ENCODE results near the gene ERBB2. TPM values are rescaled to one million over a fixed set of nuclear protein-coding genes. Genes with fewer than 3 reads are reported as not detected.

ERBB2 gene
- total RNA-seq, 2 donors from 2014 or later, result 8.2 to 12.1 TPM

DNA sequence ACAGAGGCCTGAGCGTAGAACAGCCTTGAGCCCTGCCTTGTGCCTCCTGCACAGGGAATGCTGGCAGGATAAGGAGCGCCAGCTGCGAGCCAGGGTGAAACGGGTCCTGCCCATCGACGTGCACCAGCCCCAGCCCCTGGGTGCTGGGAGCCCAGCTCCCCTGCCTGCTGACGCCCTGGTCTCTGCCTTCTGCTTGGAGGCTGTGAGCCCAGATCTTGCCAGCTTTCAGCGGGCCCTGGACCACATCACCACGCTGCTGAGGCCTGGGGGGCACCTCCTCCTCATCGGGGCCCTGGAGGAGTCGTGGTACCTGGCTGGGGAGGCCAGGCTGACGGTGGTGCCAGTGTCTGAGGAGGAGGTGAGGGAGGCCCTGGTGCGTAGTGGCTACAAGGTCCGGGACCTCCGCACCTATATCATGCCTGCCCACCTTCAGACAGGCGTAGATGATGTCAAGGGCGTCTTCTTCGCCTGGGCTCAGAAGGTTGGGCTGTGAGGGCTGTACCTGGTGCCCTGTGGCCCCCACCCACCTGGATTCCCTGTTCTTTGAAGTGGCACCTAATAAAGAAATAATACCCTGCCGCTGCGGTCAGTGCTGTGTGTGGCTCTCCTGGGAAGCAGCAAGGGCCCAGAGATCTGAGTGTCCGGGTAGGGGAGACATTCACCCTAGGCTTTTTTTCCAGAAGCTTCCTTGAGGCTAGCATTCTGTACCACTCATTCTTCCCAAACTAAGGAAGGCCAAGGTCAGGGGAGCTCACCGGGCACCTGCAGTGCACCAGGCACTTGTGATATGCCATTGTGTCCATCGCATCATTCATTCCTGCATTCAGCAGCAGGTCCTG is 29.7 kb upstream of the ERBB2 start:
- Mint-ChIP-seq H3K4me3 (no peak overlapping the region), H3K4me1 (ENCODE audit: low read depth) (peaks cover 5% of the 10 kb centered on the region), H3K36me3 (ENCODE audit: insufficient read depth in 2 of 2) (no peaks in the 10 kb centered on the region)

DNA sequence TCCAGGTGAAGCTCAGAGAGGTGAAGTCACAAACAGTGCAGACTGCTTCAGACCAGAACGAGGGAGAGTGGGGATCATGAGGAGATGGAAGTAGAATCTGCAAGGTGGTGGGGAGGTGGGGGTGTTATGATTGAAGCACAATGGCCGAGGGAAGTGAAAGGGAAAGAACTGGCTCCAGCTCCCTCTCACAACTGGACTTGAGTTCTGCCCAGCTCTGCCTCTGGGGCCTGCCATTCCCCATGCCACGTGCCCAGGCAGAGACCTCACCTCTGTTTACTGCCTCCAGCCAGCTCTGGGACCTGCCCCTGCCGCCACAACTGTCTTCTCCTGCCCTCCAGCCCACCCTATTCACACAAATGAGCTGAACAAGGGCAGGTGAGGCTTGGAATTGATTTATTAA is 29.1 kb upstream of the ERBB2 start:
- Mint-ChIP-seq H3K36me3 (ENCODE audit: insufficient read depth in 2 of 2) (no peaks in the 10 kb centered on the region), H3K27ac (no peak overlapping the region), H3K4me3 (no peak overlapping the region), H3K27me3 (ENCODE audit: low read depth) (peaks cover 19% of the 10 kb centered on the region), H3K9me3 (no peaks in the 10 kb centered on the region), H3K4me1 (ENCODE audit: low read depth) (peaks cover 5% of the 10 kb centered on the region)
- DNase-seq (no peak), ATAC-seq (replicated peaks in 1 of 2) (no peak)

More for the DNA sequence above, 29.7 kb upstream of the ERBB2 start:
- DNase-seq, result no peak
- no peak for ATAC-seq (replicated peaks in 1 of 2)
- Mint-ChIP-seq H3K27ac (no peak overlapping the region), H3K9me3 (no peaks in the 10 kb centered on the region), H3K27me3 (ENCODE audit: low read depth) (peaks cover 19% of the 10 kb centered on the region)

DNA sequence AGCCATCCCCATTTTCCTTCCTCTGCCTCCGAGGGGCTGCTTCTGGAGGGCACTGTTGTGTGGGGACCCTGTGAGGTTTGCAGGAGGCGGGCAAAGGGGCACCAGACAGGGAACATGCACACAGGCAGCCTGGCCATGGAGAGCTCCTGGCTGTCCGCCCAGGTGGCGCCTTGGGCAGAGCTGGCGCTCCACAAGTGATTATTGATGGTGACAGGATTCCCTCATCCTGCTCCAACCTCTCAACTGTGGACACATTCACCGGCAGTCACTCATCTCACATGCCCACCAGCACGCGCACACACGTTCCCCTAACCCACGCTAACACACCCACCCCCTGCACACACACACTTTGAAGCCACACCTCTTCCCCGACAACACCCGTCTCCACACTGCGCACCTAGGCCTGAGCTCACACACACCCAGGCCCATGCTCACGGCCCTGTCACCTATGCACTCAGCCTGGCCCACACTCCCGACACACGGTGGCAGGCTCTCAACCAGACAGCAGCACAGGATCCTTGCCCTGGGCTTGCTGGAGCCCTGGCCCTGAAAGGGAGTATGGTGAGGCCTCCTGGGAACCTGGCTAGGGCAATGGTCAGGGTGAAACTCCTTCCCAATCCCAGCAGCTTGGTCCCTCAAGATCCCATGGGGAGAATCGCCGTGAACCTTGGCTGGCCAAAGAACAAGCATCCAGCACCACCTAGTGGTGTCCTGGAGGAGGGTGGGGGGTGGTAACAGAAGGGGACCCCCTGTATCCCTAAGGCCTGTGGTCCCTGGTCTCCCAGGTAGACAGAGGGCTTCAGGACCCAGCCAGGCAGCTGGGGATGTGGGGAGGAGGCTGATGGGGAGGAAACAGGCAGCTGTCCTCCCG is 28.0 kb upstream of the ERBB2 start:
- no peaks in the 10 kb centered on the region for H3K9me3 Mint-ChIP-seq
- peak overlapping the region in 1 of 2 donors; percentile 24 for H3K4me3 Mint-ChIP-seq
- H3K27ac Mint-ChIP-seq, result no peak overlapping the region
- DNase-seq (peak in 1 of 2 donors; percentile 20), ATAC-seq (replicated peaks in 1 of 2) (peak in 1 of 2 donors; percentile 32)
- peaks cover 16% of the 10 kb centered on the region for H3K27me3 Mint-ChIP-seq (ENCODE audit: low read depth)
- no peaks in the 10 kb centered on the region for H3K36me3 Mint-ChIP-seq (ENCODE audit: insufficient read depth in 2 of 2)
- H3K4me1 Mint-ChIP-seq (ENCODE audit: low read depth), result peaks cover 16% of the 10 kb centered on the region

DNA sequence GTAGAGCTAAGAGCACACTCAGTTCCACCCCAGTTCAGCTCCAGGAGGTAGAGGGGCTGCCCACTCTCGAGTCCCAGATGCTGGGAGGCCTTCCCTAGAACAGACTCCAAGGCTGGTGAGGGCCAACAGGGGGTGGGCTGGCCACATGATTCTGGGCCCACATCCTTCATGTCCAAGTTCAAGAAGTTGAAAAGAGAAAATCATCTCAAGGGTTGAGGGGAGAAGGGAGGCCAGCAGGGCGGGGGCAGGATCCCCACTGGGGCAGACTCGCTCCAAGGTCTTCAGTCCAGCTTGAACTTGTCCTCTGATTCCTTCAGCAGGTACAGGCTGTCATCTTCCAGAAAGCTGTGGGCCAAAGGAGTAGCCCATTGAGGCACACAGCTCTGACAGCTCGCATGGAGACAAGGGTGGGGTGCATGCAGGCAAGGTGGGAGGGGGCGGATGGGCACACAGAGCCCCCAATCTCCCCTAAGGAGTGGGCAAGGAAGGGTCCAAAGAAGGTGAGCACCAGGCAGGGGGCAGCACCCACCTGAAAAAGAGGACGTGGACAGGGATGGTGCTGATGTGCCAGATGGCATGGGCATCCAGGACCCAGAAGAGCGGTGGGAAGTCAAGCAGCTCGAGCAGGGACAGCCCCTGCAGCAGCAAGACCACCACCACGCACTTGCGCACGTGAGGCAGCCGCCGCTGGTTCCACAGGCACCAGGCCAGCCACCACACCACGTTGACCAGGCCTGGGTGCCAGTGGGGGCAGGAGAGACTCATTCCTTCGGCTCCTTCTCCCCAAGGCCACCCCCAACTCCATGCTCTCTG is 27.1 kb upstream of the ERBB2 start:
- Mint-ChIP-seq H3K27me3 (ENCODE audit: low read depth) (peaks cover 14% of the 10 kb centered on the region), H3K4me1 (ENCODE audit: low read depth) (peaks cover 23% of the 10 kb centered on the region), H3K9me3 (no peaks in the 10 kb centered on the region), H3K27ac (no peak overlapping the region), H3K4me3 (no peak overlapping the region), H3K36me3 (ENCODE audit: insufficient read depth in 2 of 2) (no peaks in the 10 kb centered on the region)
- no peak for DNase-seq
- no peak for ATAC-seq (replicated peaks in 1 of 2)

DNA sequence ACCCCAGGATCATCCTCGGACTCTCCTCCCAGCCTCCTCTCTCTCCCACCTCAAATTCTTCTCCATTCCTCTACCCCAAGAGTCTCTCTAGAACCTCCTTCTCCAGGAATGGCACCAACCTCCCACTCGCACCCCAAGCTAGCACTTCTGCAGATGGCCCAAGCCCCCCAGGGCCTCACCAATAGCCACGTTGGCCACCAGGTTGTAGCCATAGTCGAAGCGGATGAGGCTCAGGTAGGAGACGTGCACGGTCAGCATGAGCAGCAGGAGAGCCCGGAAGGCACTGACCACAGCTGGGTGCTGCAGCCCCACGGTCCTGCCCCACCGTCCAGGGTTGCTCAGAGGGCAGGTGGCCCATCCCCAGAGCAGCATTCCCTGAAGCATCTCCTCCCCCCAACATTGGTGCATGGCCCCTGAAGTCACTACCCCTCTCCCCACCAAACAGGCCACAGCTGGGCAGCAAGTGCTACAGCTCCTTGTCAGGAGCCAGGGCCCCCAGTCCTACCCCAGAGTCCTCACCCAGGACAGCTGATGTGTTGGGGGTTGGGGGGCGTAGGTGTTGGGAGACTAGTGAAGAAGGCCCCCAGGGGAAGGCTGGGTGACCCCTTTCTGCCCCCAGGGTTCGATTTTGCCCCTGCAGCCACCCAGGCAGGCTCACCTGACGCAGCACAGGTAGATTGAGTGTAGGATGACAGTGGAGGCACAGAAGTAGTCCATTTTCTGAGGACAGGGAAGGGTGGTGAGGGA is 26.4 kb upstream of the ERBB2 start:
- no peak overlapping the region for H3K27ac Mint-ChIP-seq
- peaks cover 29% of the 10 kb centered on the region for H3K4me1 Mint-ChIP-seq (ENCODE audit: low read depth)

DNA sequence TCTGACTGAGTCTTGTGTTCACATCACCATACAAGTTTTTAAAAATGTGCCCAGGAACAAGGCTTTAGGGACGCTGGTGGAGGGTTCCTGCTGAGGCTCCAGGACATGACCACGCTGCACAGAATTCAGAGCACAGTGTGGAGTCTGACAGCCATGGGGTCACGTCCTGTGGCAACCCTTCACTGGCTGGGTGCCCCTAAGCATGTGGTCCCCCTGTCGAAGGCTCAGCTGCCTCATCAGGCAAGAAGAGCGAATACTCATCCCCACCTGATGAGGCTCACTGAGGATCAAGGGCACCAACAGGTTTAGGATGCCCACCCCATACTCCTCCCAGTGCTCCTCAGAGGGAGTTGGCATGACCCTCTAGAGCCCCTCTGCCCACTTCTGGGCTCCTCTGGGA is 25.7 kb upstream of the ERBB2 start:
- DNase-seq (no peak), ATAC-seq (replicated peaks in 1 of 2) (no peak)
- Mint-ChIP-seq H3K9me3 (no peaks in the 10 kb centered on the region), H3K4me1 (ENCODE audit: low read depth) (peaks cover 32% of the 10 kb centered on the region), H3K27me3 (ENCODE audit: low read depth) (peaks cover 4% of the 10 kb centered on the region), H3K36me3 (ENCODE audit: insufficient read depth in 2 of 2) (no peaks in the 10 kb centered on the region), H3K27ac (no peak overlapping the region), H3K4me3 (no peak overlapping the region)

More for the DNA sequence above, 26.4 kb upstream of the ERBB2 start:
- Mint-ChIP-seq H3K4me3 (no peak overlapping the region), H3K27me3 (ENCODE audit: low read depth) (peaks cover 11% of the 10 kb centered on the region), H3K9me3 (no peaks in the 10 kb centered on the region), H3K36me3 (ENCODE audit: insufficient read depth in 2 of 2) (no peaks in the 10 kb centered on the region)
- no peak for ATAC-seq (replicated peaks in 1 of 2)
- no peak for DNase-seq

DNA sequence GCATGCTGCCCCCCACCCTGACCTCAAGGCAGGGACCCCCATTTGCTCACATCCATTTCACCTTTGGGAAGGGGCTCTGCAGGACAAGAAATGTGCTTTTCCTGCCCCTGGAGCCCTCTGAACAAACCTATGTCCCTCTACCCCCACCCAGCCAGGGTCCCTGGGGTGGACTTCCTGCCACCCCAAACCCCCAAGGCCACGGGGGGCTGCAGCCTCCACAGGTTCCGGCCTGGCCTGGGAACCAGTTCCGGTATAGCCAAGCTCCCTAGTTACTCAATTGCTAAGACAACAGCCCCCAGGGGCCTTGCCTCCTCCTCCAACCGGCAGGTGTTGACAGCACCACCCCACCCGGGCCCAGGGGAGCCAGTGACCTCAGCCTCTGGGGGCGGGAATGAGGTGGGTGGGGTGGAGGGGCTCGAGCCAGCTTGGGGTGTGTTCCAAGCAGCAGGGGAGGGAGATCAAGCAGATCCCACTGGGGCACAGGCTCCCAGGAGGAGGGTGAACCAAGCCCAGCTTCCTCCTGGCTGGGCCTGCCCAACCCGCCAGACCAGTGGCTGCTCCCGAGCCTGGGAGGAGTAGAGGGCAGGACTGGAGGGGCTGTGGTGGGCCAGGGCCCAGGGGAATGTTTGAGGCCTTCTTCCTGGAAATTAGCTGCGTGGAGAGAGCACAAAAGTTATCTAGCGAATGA is 25.0 kb upstream of the ERBB2 start:
- no peak for DNase-seq
- Mint-ChIP-seq H3K4me1 (ENCODE audit: low read depth) (peaks cover 39% of the 10 kb centered on the region), H3K9me3 (no peaks in the 10 kb centered on the region), H3K36me3 (ENCODE audit: insufficient read depth in 2 of 2) (no peaks in the 10 kb centered on the region), H3K27ac (no peak overlapping the region), H3K27me3 (ENCODE audit: low read depth) (no peaks in the 10 kb centered on the region), H3K4me3 (no peak overlapping the region)
- ATAC-seq (replicated peaks in 1 of 2), result no peak

DNA sequence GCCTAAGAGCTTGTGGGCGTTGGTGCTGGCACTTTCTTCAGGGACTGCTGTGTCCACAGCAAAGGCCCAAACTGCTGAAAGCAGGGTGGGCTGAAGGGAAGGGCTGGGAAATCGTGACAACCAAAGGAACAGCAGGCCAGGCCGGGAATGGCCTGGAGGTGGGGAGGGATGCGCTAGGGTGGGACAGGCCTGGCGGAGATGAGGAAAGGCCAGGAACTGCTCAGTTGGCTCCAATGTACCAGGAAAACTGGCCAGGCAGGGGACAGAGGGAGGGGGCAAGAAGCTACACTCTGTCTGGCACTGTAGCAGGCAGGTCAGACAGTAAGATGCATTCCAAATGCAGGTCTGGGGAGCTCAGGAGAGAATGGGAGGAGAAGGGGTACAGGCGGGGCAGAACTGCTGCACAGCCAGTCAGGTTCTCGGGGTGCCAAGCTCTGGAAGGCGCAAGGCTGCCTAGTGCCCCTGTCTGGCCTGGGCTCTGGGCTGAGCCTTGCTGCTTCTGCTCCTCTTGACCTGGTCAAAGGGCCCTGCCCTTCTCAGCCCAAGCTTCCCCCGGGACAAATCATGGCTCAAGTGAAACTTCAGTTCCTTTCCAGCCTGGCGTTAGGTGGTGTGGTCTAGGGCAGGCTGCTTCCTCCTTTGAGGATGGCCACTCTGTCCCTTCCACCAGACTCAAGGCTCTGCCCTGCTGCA is 24.3 kb upstream of the ERBB2 start:
- Mint-ChIP-seq H3K36me3 (ENCODE audit: insufficient read depth in 2 of 2) (no peaks in the 10 kb centered on the region), H3K4me1 (ENCODE audit: low read depth) (peaks cover 46% of the 10 kb centered on the region), H3K27ac (no peak overlapping the region), H3K4me3 (no peak overlapping the region), H3K27me3 (ENCODE audit: low read depth) (no peaks in the 10 kb centered on the region), H3K9me3 (no peaks in the 10 kb centered on the region)
- ATAC-seq (replicated peaks in 1 of 2) (no peak), DNase-seq (no peak)

DNA sequence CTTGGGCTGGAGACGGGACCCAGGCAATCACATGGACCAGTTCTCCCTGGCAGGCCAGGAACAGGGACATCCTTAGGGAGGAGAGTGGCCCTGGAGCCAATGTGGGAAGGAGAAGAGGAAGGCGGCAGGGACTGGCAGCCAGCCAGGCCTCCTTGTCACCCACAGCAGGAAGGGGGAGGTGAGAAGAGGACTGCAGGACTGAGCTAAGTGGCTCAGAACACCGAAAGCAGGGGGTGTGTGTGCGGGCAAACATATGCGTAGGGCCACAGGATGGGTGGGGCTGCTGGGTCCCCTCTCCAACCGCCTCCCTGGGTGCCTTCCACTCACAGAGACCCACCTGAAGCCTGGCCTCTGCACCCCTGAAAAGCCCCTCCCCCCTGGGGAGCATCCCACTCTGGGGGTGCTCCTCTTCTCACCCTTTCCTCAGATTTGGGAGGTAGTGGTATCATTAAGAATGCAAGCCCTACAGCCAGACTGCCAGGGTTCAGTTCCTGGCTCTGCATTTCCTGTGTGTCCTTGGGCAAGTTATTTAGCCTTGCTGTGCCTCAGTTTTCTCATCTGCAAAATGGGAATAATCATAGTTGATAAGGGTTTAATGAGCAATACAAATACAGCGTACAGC is 23.6 kb upstream of the ERBB2 start:
- Mint-ChIP-seq H3K4me1 (ENCODE audit: low read depth) (peaks cover 53% of the 10 kb centered on the region), H3K27me3 (ENCODE audit: low read depth) (no peaks in the 10 kb centered on the region), H3K9me3 (no peaks in the 10 kb centered on the region), H3K4me3 (peak overlapping the region; percentile 1 to 38), H3K27ac (no peak overlapping the region), H3K36me3 (ENCODE audit: insufficient read depth in 2 of 2) (no peaks in the 10 kb centered on the region)
- DNase-seq (peak; percentile 36 to 46), ATAC-seq (replicated peaks in 1 of 2) (peak; percentile 48 to 55)

DNA sequence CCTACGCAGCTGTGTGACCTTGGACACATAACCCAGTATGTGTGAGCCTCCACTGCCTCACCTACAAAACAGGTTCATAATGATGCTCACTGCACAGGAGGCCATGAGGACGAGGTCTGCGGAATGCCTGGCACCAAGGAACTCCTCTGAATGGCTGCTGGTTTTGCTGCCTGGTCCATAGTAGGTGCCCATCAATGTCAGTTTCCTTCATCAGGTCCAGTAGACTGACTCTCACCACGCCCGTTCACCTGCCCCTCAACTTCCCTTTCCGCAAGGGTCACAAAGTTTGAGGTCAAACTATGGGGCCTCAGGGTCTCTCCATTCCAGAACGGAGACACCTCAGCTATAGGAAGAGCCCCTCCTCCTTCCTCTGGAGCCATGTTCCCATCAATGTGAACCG is 22.8 kb upstream of the ERBB2 start:
- DNase-seq (no peak), ATAC-seq (replicated peaks in 1 of 2) (no peak)
- Mint-ChIP-seq H3K4me1 (ENCODE audit: low read depth) (peaks cover 53% of the 10 kb centered on the region), H3K27me3 (ENCODE audit: low read depth) (no peaks in the 10 kb centered on the region), H3K4me3 (no peak overlapping the region), H3K9me3 (no peaks in the 10 kb centered on the region), H3K27ac (no peak overlapping the region), H3K36me3 (ENCODE audit: insufficient read depth in 2 of 2) (no peaks in the 10 kb centered on the region)

All from activated T-cell treated with anti-CD3 and anti-CD28 coated beads, Interleukin-2, amount 50 U/mL, for 72 hours (primary cell).